ENCODE measurements around the gene TSPAN8.

GRCh38 chr12:71193041-71193440 lies 35.2 kb upstream of the TSPAN8 start:
- no peak for TF ChIP-seq CTCF (conservative IDR thresholded peaks at IDR 0.05; ENCODE audit: low read depth, low read length)
- no peak for TF ChIP-seq EZH2 (IDR thresholded peaks at IDR 0.05; ENCODE audit: borderline replicate concordance, low read depth, low read length, poor library complexity, severe bottlenecking)
